Measurements from ENCODE around the gene SFT2D2.

DNA sequence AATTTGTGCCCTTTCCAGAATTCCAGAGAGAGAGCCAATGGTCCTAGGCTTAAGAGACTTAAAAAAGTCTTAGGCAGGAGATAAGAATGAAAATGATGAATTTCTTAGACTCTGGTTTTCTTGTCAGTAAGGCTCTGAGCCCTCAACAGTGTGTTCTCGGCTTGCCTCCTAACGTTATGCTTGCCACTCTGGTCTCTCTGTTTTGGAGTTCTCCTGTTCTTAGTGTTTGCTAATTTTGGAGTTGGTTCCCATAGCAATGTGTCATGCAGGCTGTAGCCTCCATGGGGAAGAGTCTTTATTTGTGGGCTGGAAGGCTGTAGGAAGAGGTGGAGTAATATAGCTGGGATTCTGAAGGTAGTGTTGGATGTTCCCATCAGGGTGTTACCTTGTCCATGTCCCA lies 74.8 kb downstream of the SFT2D2 start:
- TF ChIP-seq, protein P1, sequence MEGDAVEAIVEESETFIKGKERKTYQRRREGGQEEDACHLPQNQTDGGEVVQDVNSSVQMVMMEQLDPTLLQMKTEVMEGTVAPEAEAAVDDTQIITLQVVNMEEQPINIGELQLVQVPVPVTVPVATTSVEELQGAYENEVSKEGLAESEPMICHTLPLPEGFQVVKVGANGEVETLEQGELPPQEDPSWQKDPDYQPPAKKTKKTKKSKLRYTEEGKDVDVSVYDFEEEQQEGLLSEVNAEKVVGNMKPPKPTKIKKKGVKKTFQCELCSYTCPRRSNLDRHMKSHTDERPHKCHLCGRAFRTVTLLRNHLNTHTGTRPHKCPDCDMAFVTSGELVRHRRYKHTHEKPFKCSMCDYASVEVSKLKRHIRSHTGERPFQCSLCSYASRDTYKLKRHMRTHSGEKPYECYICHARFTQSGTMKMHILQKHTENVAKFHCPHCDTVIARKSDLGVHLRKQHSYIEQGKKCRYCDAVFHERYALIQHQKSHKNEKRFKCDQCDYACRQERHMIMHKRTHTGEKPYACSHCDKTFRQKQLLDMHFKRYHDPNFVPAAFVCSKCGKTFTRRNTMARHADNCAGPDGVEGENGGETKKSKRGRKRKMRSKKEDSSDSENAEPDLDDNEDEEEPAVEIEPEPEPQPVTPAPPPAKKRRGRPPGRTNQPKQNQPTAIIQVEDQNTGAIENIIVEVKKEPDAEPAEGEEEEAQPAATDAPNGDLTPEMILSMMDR (optimal IDR thresholded peaks at IDR 0.05 in 1 of 3, IDR thresholded peaks at IDR 0.05 in 1 of 3, conservative IDR thresholded peaks at IDR 0.05 in 1 of 3; ENCODE audit: extremely low read depth in 1 of 3, insufficient read depth in 2 of 3, low read length in 3 of 3): no peak
- TF ChIP-seq EZH2 (IDR thresholded peaks at IDR 0.05; ENCODE audit: low read length): no peak

All from keratinocyte (primary cell).